ENCODE data around the gene TMCC1. TPM values are rescaled to one million over a fixed set of nuclear protein-coding genes. Genes with fewer than 3 reads are reported as not detected.

TMCC1 gene
- polyA plus RNA-seq, 1 donor = 16.8 TPM

- H3K27me3 ChIP-seq (ENCODE audit: control insufficient read depth, insufficient read depth, low read length) = no peaks in the 10 kb centered on the region
- no CpG with 5 or more reads among the region's 38 CpGs for WGBS (ENCODE audit: insufficient coverage, low lambda C conversion rate)
Observed at GRCh38 chr3:129627350-129628168, 266.0 kb downstream of the TMCC1 start.

GRCh38 chr3:129626744-129627349 lies 266.7 kb downstream of the TMCC1 start:
- Histone ChIP-seq H3K4me1 (ENCODE audit: control insufficient read depth, insufficient read depth, low read length) (peaks cover 24% of the 10 kb centered on the region), H3K27ac (ENCODE audit: low read length) (peak overlapping the region; percentile 97), H3K9me3 (ENCODE audit: control insufficient read depth, low read depth, low read length) (no peaks in the 10 kb centered on the region), H3K4me3 (ENCODE audit: low read length) (peak overlapping the region; percentile 75), H3K36me3 (ENCODE audit: control insufficient read depth, insufficient read depth, low read length) (no peaks in the 10 kb centered on the region), H3K27me3 (ENCODE audit: control insufficient read depth, insufficient read depth, low read length) (no peaks in the 10 kb centered on the region)
- WGBS (ENCODE audit: insufficient coverage, low lambda C conversion rate) = no CpG with 5 or more reads among the region's 49 CpGs
- DNase-seq = peak; percentile 89 to 93

More at GRCh38 chr3:129627350-129628168, 266.0 kb downstream of the TMCC1 start:
- H3K4me3 ChIP-seq (ENCODE audit: low read length) = peak overlapping the region; percentile 75
- H3K27ac ChIP-seq (ENCODE audit: low read length) = peak overlapping the region; percentile 97
- DNase-seq = peak; percentile 68 to 88
- H3K9me3 ChIP-seq (ENCODE audit: control insufficient read depth, low read depth, low read length) = no peaks in the 10 kb centered on the region
- H3K36me3 ChIP-seq (ENCODE audit: control insufficient read depth, insufficient read depth, low read length) = no peaks in the 10 kb centered on the region
- H3K4me1 ChIP-seq (ENCODE audit: control insufficient read depth, insufficient read depth, low read length) = peaks cover 24% of the 10 kb centered on the region

GRCh38 chr3:129625072-129625874 lies 268.2 kb downstream of the TMCC1 start:
- DNase-seq = no peak

GRCh38 chr3:129624347-129625071 lies 269.0 kb downstream of the TMCC1 start:
- no CpG with 5 or more reads among the region's 11 CpGs for WGBS (ENCODE audit: insufficient coverage, low lambda C conversion rate)
- no peaks in the 10 kb centered on the region for H3K9me3 ChIP-seq (ENCODE audit: control insufficient read depth, low read depth, low read length)
- H3K36me3 ChIP-seq (ENCODE audit: control insufficient read depth, insufficient read depth, low read length) = no peaks in the 10 kb centered on the region
- no peak overlapping the region for H3K4me3 ChIP-seq (ENCODE audit: low read length)
- DNase-seq = no peak
- no peak overlapping the region for H3K27ac ChIP-seq (ENCODE audit: low read length)
- no peaks in the 10 kb centered on the region for H3K27me3 ChIP-seq (ENCODE audit: control insufficient read depth, insufficient read depth, low read length)
- H3K4me1 ChIP-seq (ENCODE audit: control insufficient read depth, insufficient read depth, low read length) = peaks cover 24% of the 10 kb centered on the region

More at GRCh38 chr3:129625072-129625874, 268.2 kb downstream of the TMCC1 start:
- no CpG with 5 or more reads among the region's 12 CpGs for WGBS (ENCODE audit: insufficient coverage, low lambda C conversion rate)
- Histone ChIP-seq H3K9me3 (ENCODE audit: control insufficient read depth, low read depth, low read length) (no peaks in the 10 kb centered on the region), H3K4me3 (ENCODE audit: low read length) (no peak overlapping the region), H3K4me1 (ENCODE audit: control insufficient read depth, insufficient read depth, low read length) (peaks cover 24% of the 10 kb centered on the region), H3K36me3 (ENCODE audit: control insufficient read depth, insufficient read depth, low read length) (no peaks in the 10 kb centered on the region), H3K27ac (ENCODE audit: low read length) (peak overlapping the region; percentile 55), H3K27me3 (ENCODE audit: control insufficient read depth, insufficient read depth, low read length) (no peaks in the 10 kb centered on the region)

DNA sequence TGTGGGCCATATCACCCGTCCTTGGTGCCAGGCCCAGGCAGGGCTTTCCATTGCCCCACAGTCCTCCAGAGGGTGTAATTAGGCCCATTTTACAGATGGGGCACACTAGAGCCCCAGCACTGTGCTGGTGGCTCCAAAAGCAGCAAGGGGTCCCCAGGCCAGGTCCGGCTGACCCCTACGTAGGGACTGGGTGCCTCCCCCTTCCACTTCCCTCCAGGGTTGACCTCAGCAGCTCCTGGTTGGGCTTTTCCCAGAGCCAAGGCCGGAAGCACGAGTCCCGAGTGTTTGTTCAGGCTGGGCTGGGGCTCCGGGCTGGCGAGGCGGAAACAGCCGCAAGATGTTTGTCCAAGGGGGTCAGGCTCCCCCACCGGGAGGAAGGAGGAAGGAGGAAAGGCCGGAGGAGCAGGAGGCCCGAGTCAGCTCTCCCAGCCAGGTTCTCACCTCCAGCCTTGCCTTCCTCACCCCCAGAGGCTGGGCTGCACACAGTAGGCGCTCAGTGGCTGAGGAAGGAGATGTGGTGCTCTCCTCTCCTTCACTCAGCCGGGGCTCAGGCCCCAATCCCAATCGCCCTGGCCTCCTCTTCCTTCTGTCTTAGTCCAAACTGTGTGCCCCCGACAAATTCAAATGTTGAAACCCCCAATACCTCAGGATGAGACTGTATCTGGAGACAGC lies 269.9 kb downstream of the TMCC1 start:
- no CpG with 5 or more reads among the region's 17 CpGs for WGBS (ENCODE audit: insufficient coverage, low lambda C conversion rate)
- peak; percentile 49 to 59 for DNase-seq
- Histone ChIP-seq H3K4me1 (ENCODE audit: control insufficient read depth, insufficient read depth, low read length) (peaks cover 24% of the 10 kb centered on the region), H3K36me3 (ENCODE audit: control insufficient read depth, insufficient read depth, low read length) (no peaks in the 10 kb centered on the region), H3K9me3 (ENCODE audit: control insufficient read depth, low read depth, low read length) (no peaks in the 10 kb centered on the region), H3K27ac (ENCODE audit: low read length) (no peak overlapping the region), H3K4me3 (ENCODE audit: low read length) (no peak overlapping the region), H3K27me3 (ENCODE audit: control insufficient read depth, insufficient read depth, low read length) (no peaks in the 10 kb centered on the region)

- peaks cover 24% of the 10 kb centered on the region for H3K4me1 ChIP-seq (ENCODE audit: control insufficient read depth, insufficient read depth, low read length)
- no peak overlapping the region for H3K4me3 ChIP-seq (ENCODE audit: low read length)
- H3K27me3 ChIP-seq (ENCODE audit: control insufficient read depth, insufficient read depth, low read length) = no peaks in the 10 kb centered on the region
- WGBS (ENCODE audit: insufficient coverage, low lambda C conversion rate) = 100% methylated on average over 2 of the region's 10 CpGs
- no peaks in the 10 kb centered on the region for H3K9me3 ChIP-seq (ENCODE audit: control insufficient read depth, low read depth, low read length)
- no peaks in the 10 kb centered on the region for H3K36me3 ChIP-seq (ENCODE audit: control insufficient read depth, insufficient read depth, low read length)
- no peak for DNase-seq
- no peak overlapping the region for H3K27ac ChIP-seq (ENCODE audit: low read length)
Observed at GRCh38 chr3:129622933-129623332, 270.6 kb downstream of the TMCC1 start.

DNA sequence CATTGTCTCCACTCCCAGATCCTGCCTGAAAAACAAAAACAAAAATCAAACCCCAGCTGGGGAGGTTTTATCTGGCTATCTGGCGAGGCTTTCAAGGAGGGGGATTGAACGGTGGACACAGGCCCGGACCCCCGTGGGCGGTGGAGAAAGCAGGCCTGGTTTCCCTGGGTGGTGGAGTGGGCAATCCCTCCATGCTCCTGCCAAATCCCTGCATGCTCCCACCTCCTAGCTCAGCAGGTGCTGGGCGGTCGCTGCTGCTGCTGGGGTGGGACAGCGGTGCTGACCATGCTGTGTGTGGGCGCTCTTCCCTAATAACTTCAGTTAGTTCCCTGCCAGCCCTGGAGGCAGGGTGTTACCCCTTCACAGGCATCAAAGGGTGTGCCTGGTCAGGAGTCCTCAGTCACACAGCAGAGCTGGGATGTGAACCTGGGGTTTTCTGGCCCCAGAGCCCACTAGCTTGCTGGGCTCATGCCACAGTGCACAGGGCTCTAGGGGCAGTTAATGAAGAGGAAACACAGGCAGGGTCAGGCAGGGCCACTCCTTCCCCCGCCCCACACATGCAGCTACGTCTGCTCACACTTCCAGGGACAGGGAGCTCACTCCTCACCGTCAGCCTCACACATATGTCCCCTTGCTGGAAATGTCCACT lies 271.2 kb downstream of the TMCC1 start:
- H3K27me3 ChIP-seq (ENCODE audit: control insufficient read depth, insufficient read depth, low read length) = no peaks in the 10 kb centered on the region
- H3K4me3 ChIP-seq (ENCODE audit: low read length) = no peak overlapping the region
- H3K4me1 ChIP-seq (ENCODE audit: control insufficient read depth, insufficient read depth, low read length) = peaks cover 24% of the 10 kb centered on the region
- no peak overlapping the region for H3K27ac ChIP-seq (ENCODE audit: low read length)
- DNase-seq = no peak
- WGBS (ENCODE audit: insufficient coverage, low lambda C conversion rate) = no CpG with 5 or more reads among the region's 12 CpGs
- no peaks in the 10 kb centered on the region for H3K36me3 ChIP-seq (ENCODE audit: control insufficient read depth, insufficient read depth, low read length)
- no peaks in the 10 kb centered on the region for H3K9me3 ChIP-seq (ENCODE audit: control insufficient read depth, low read depth, low read length)

GRCh38 chr3:129621626-129622225 lies 271.8 kb downstream of the TMCC1 start:
- Histone ChIP-seq H3K36me3 (ENCODE audit: control insufficient read depth, insufficient read depth, low read length) (no peaks in the 10 kb centered on the region), H3K27me3 (ENCODE audit: control insufficient read depth, insufficient read depth, low read length) (no peaks in the 10 kb centered on the region), H3K27ac (ENCODE audit: low read length) (no peak overlapping the region), H3K4me1 (ENCODE audit: control insufficient read depth, insufficient read depth, low read length) (peaks cover 24% of the 10 kb centered on the region), H3K9me3 (ENCODE audit: control insufficient read depth, low read depth, low read length) (no peaks in the 10 kb centered on the region), H3K4me3 (ENCODE audit: low read length) (no peak overlapping the region)
- WGBS (ENCODE audit: insufficient coverage, low lambda C conversion rate) = no CpG with 5 or more reads among the region's 14 CpGs
- no peak for DNase-seq

Data from large intestine (tissue), 3 donors.